ENCODE data around the gene ASB1. TPM values are rescaled to one million over a fixed set of nuclear protein-coding genes. Genes with fewer than 3 reads are reported as not detected.

The ASB1 gene
- total and polyA plus RNA-seq, 2 of the 13 experiments (the other 11 are each of a cell fraction or from before 2014, with no cell fraction given): 48.6 to 49.2 TPM

- Histone ChIP-seq H3K9ac (ENCODE audit: insufficient read depth, low read depth, low read length) (no peak overlapping the region), H4K20me1 (ENCODE audit: insufficient read depth, low read length) (no peaks in the 10 kb centered on the region), H3K4me2 (ENCODE audit: low read depth, low read length) (no peak overlapping the region), H3K79me2 (ENCODE audit: insufficient read depth, low read length) (no peaks in the 10 kb centered on the region), H3K27me3 (ENCODE audit: control insufficient read depth in 1 of 2, insufficient read depth in 2 of 2, low read length in 2 of 2) (no peaks in the 10 kb centered on the region), H3K4me3 (replicated peaks in 1 of 3; ENCODE audit: insufficient read depth in 1 of 3, low read depth in 2 of 3, low read length in 3 of 3) (no peak overlapping the region), H3K27ac (ENCODE audit: extremely low read length, insufficient read depth, low read length) (no peak overlapping the region), H3K36me3 (replicated peaks in 1 of 2; ENCODE audit: control insufficient read depth in 1 of 2, insufficient read depth in 2 of 2, low read length in 2 of 2) (no peaks in the 10 kb centered on the region; a peak in 1 of 5 replicates), H3K9me3 (ENCODE audit: low read length) (no peaks in the 10 kb centered on the region), H3K4me1 (ENCODE audit: insufficient read depth, low read length) (peaks cover 55% of the 10 kb centered on the region), H2AFZ (ENCODE audit: low read length) (no peak overlapping the region)
- intact Hi-C loops (cut with micrococcal nuclease; ENCODE audit: unreplicated experiment) (no loop called here), in situ Hi-C loops (cut with HindIII; ENCODE audit: extremely low pct_ligation_motif_present, low pct_unique_long_range_greater_than_20kb) (no loop called here)
- POLR2A ChIA-PET: no interaction called here
- DNase-seq (ENCODE audit: low spot score): no peak
- FAIRE-seq: no peak
- no peak for ATAC-seq
- CTCF ChIA-PET (ENCODE audit: low intra/inter-chr PET ratio, low total read pairs): no interaction called here
- no TSS peak for BruUV-seq (replicated peaks)
- no peak for TF ChIP-seq DNMT3B (CRISPR knock-in tag; conservative IDR thresholded peaks at IDR 0.05)
- TF ChIP-seq RNF2 (conservative IDR thresholded peaks at IDR 0.05; ENCODE audit: low read depth): no peak
- TF ChIP-seq, protein P1, sequence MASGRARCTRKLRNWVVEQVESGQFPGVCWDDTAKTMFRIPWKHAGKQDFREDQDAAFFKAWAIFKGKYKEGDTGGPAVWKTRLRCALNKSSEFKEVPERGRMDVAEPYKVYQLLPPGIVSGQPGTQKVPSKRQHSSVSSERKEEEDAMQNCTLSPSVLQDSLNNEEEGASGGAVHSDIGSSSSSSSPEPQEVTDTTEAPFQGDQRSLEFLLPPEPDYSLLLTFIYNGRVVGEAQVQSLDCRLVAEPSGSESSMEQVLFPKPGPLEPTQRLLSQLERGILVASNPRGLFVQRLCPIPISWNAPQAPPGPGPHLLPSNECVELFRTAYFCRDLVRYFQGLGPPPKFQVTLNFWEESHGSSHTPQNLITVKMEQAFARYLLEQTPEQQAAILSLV (CRISPR knock-in tag; IDR thresholded peaks at IDR 0.05; ENCODE audit: borderline replicate concordance): no peak
- TF ChIP-seq GMEB2 (CRISPR knock-in tag; IDR thresholded peaks at IDR 0.05; ENCODE audit: low read depth): no peak
- no peak for TF ChIP-seq HOXD1 (CRISPR knock-in tag; IDR thresholded peaks at IDR 0.05)
- no peak for TF ChIP-seq ZNF124 (CRISPR knock-in tag; IDR thresholded peaks at IDR 0.05)
- no peak for TF ChIP-seq ZNF83 (CRISPR knock-in tag; IDR thresholded peaks at IDR 0.05; ENCODE audit: borderline replicate concordance)
- no peak for TF ChIP-seq ZNF672 (CRISPR knock-in tag; IDR thresholded peaks at IDR 0.05)
- TF ChIP-seq MIER3 (CRISPR knock-in tag; IDR thresholded peaks at IDR 0.05; ENCODE audit: borderline replicate concordance): no peak
- TF ChIP-seq, protein P2, sequence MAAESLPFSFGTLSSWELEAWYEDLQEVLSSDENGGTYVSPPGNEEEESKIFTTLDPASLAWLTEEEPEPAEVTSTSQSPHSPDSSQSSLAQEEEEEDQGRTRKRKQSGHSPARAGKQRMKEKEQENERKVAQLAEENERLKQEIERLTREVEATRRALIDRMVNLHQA (CRISPR knock-in tag; IDR thresholded peaks at IDR 0.05): no peak
- no peak for TF ChIP-seq NR0B2 (CRISPR knock-in tag; IDR thresholded peaks at IDR 0.05)
- no peak for TF ChIP-seq GABPA (IDR thresholded peaks at IDR 0.05; ENCODE audit: low read depth, low read length)
- TF ChIP-seq GABPA (CRISPR knock-in tag; IDR thresholded peaks at IDR 0.05; ENCODE audit: low read depth): no peak
- 94% methylated on average over 14 of the region's 14 CpGs for WGBS (ENCODE audit: low lambda C conversion rate)
Observed at GRCh38 chr2:238397356-238397755, 29.4 kb upstream of the ASB1 start.

Data from HepG2 (cell line).